ENCODE measurements around the gene TACO1. TPM values are rescaled to one million over a fixed set of nuclear protein-coding genes. Genes with fewer than 3 reads are reported as not detected.

TACO1 gene
- total and polyA plus RNA-seq, 10 of the 15 experiments (the other 5 are each of a cell fraction or from before 2014, with no cell fraction given), result 8.5 to 38.6 (median 27.0) TPM

GRCh38 chr17:63631062-63631461, 30.4 kb downstream of the TACO1 start:
- Histone ChIP-seq H3K4me2 (ENCODE audit: control insufficient read depth, insufficient read depth) (no peak overlapping the region), H3K27me3 (replicated peaks in 1 of 2; ENCODE audit: control insufficient read depth in 2 of 2, insufficient read depth in 2 of 2, low read length in 1 of 2) (no peaks in the 10 kb centered on the region), H3K36me3 (ENCODE audit: control insufficient read depth in 2 of 2, insufficient read depth in 2 of 2, low read length in 1 of 2) (peaks cover 1 to 8% of the 10 kb centered on the region in 2 experiments; a peak in 2 of 4 replicates), H2AFZ (ENCODE audit: control insufficient read depth, low read depth, low read length) (no peak overlapping the region), H3K79me2 (ENCODE audit: control insufficient read depth, insufficient read depth, low read length) (peaks cover 6% of the 10 kb centered on the region), H3K4me3 (no peak overlapping the region), H3K9me3 (replicated peaks; ENCODE audit: control insufficient read depth, insufficient read depth, low read length) (no peaks in the 10 kb centered on the region), H3K4me1 (ENCODE audit: control insufficient read depth, insufficient read depth, low read length) (no peaks in the 10 kb centered on the region), H3K27ac (ENCODE audit: control insufficient read depth, insufficient read depth) (no peak overlapping the region), H3K9ac (ENCODE audit: control insufficient read depth, insufficient read depth, low read length) (no peak overlapping the region), H4K20me1 (ENCODE audit: control insufficient read depth, insufficient read depth) (no peaks in the 10 kb centered on the region)
- ChIA-PET POLR2A (no interaction called here), SMC1A (ENCODE audit: uncharacterized antibody, unreplicated experiment) (interaction anchor here (1.0 to 1.2 kb wide), 2 partner anchors 9 to 64 kb away, joined by 3 to 4 read pairs; partner anchors contain the start of gene MAP3K3), CTCF (interaction anchor here (1.1 to 1.6 kb wide), 3 partner anchors 9 to 19 kb away, joined by 3 to 4 read pairs (median 3); partner anchors contain the start of gene MAP3K3), RAD21 (ENCODE audit: unreplicated experiment) (interaction anchor here (1.2 kb wide), 1 partner anchor 8 kb away, joined by 4 read pairs; no protein-coding TSS in a partner anchor)
- no peak for TF ChIP-seq NR2C1 (IDR thresholded peaks at IDR 0.05)
- TF ChIP-seq ZNF24 (IDR thresholded peaks at IDR 0.05), result 0 out of 2 replicates have a peak, but pooled peaks have one; percentile 7
- in situ Hi-C loops (cut with MboI), result no loop called here
- DNase-seq (ENCODE audit: low read depth, low spot score) (no peak), FAIRE-seq (no peak), ATAC-seq (peak; percentile 42; the same call in 2 of the 3 replicates)
- intact Hi-C loops (cut with micrococcal nuclease; ENCODE audit: unreplicated experiment), result no loop called here
- 70% methylated on average over 3 of the region's 3 CpGs for WGBS (ENCODE audit: insufficient coverage, insufficient replicate concordance, low lambda C conversion rate, missing lambda C conversion rate)
- no TSS peak for BruUV-seq (replicated peaks)

DNA sequence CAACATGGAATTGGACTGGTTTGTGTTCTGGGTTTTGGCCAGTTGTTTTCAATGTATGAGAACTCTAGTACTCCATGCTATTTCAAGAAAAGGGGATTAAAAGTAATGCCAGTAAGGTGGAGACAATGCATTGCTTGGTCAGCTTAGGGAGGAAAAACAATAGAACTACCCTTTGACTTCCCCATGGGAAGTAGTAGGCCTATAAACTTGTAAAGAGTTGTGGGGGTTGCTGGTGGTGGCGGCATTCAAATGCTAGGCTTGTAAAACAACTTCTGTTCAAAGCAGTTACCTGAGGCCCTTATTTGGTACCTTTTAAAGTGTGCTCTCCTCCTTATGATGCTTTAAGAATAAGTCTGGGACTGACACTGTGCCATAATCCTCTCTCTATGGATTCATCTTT, 30.9 kb downstream of the TACO1 start:
- H3K9ac ChIP-seq (ENCODE audit: control insufficient read depth, insufficient read depth, low read length), result no peak overlapping the region
- ChIA-PET CTCF (no interaction called here), POLR2A (no interaction called here), SMC1A (ENCODE audit: uncharacterized antibody, unreplicated experiment) (interaction anchor here (1.2 kb wide), 1 partner anchor 10 kb away, joined by 3 read pairs; the partner anchor contains the start of gene MAP3K3), RAD21 (ENCODE audit: unreplicated experiment) (no interaction called here)
- no peak for TF ChIP-seq MXI1 (IDR thresholded peaks at IDR 0.05; ENCODE audit: low read depth, low read length)
- TF ChIP-seq RFX5 (IDR thresholded peaks at IDR 0.05; ENCODE audit: low read depth, low read length), result no peak
- TF ChIP-seq MEF2B (IDR thresholded peaks at IDR 0.05; ENCODE audit: partially characterized antibody, poor library complexity, severe bottlenecking), result no peak
- no peak for TF ChIP-seq GABPA (IDR thresholded peaks at IDR 0.05; ENCODE audit: low read depth)
- no peak for TF ChIP-seq TBL1XR1 (IDR thresholded peaks at IDR 0.05; ENCODE audit: low read depth, low read length)
- no peak for TF ChIP-seq CBFB (IDR thresholded peaks at IDR 0.05; ENCODE audit: low read depth)
- TF ChIP-seq PAX8 (IDR thresholded peaks at IDR 0.05), result no peak
- TF ChIP-seq, protein P1, sequence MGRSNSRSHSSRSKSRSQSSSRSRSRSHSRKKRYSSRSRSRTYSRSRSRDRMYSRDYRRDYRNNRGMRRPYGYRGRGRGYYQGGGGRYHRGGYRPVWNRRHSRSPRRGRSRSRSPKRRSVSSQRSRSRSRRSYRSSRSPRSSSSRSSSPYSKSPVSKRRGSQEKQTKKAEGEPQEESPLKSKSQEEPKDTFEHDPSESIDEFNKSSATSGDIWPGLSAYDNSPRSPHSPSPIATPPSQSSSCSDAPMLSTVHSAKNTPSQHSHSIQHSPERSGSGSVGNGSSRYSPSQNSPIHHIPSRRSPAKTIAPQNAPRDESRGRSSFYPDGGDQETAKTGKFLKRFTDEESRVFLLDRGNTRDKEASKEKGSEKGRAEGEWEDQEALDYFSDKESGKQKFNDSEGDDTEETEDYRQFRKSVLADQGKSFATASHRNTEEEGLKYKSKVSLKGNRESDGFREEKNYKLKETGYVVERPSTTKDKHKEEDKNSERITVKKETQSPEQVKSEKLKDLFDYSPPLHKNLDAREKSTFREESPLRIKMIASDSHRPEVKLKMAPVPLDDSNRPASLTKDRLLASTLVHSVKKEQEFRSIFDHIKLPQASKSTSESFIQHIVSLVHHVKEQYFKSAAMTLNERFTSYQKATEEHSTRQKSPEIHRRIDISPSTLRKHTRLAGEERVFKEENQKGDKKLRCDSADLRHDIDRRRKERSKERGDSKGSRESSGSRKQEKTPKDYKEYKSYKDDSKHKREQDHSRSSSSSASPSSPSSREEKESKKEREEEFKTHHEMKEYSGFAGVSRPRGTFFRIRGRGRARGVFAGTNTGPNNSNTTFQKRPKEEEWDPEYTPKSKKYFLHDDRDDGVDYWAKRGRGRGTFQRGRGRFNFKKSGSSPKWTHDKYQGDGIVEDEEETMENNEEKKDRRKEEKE (IDR thresholded peaks at IDR 0.05), result no peak
- no peak for TF ChIP-seq SMC3 (IDR thresholded peaks at IDR 0.05; ENCODE audit: borderline replicate concordance, low read length)
- no peak for TF ChIP-seq CBX3 (IDR thresholded peaks at IDR 0.05; ENCODE audit: borderline replicate concordance, low read depth)
- TF ChIP-seq HDGF (IDR thresholded peaks at IDR 0.05), result no peak
- ATAC-seq (no peak), DNase-seq (ENCODE audit: low read depth, low spot score) (no peak), FAIRE-seq (no peak)
- no peaks in the 10 kb centered on the region for H3K4me1 ChIP-seq (ENCODE audit: control insufficient read depth, insufficient read depth, low read length)
- 100% methylated on average over 1 of the region's 1 CpG for WGBS (ENCODE audit: insufficient coverage, insufficient replicate concordance, low lambda C conversion rate, missing lambda C conversion rate)
- in situ Hi-C loops (cut with MboI), result no loop called here
- H2AFZ ChIP-seq (ENCODE audit: control insufficient read depth, low read depth, low read length), result no peak overlapping the region
- H3K27me3 ChIP-seq (replicated peaks in 1 of 2; ENCODE audit: control insufficient read depth in 2 of 2, insufficient read depth in 2 of 2, low read length in 1 of 2), result no peaks in the 10 kb centered on the region
- intact Hi-C loops (cut with micrococcal nuclease; ENCODE audit: unreplicated experiment), result no loop called here
- peaks cover 4% of the 10 kb centered on the region for H3K79me2 ChIP-seq (ENCODE audit: control insufficient read depth, insufficient read depth, low read length)
- H3K27ac ChIP-seq (ENCODE audit: control insufficient read depth, insufficient read depth), result no peak overlapping the region
- H4K20me1 ChIP-seq (ENCODE audit: control insufficient read depth, insufficient read depth), result no peaks in the 10 kb centered on the region
- H3K36me3 ChIP-seq (ENCODE audit: control insufficient read depth in 2 of 2, insufficient read depth in 2 of 2, low read length in 1 of 2), result peaks cover 4 to 14% of the 10 kb centered on the region in 2 experiments
- BruUV-seq (replicated peaks), result no TSS peak
- H3K4me2 ChIP-seq (ENCODE audit: control insufficient read depth, insufficient read depth), result no peak overlapping the region
- H3K4me3 ChIP-seq, result no peak overlapping the region
- no peaks in the 10 kb centered on the region for H3K9me3 ChIP-seq (replicated peaks; ENCODE audit: control insufficient read depth, insufficient read depth, low read length)
